ENCODE data around the gene MRPS23. TPM values are rescaled to one million over a fixed set of nuclear protein-coding genes. Genes with fewer than 3 reads are reported as not detected.

MRPS23 gene
- total and polyA plus RNA-seq, 12 donors, result 9.9 to 132 (median 75.5) TPM

- intact Hi-C loops (cut with DNase I), result no loop called here
- DNase-seq, result peak in 1 of 2 donors; percentile 47
- Histone ChIP-seq H3K9me3 (no peaks in the 10 kb centered on the region), H3K27ac (peak overlapping the region; percentile 31 to 81 (median 59)), H3K4me1 (peaks cover 18 to 55% (median 39%) of the 10 kb centered on the region in 9 donors), H3K4me3 (no peak overlapping the region), H3K27me3 (no peaks in the 10 kb centered on the region), H3K36me3 (peaks cover 0 to 76% (median 30%) of the 10 kb centered on the region in 9 donors)
- ATAC-seq, result peak; percentile 19 to 66 (median 36)
- WGBS, 2 donors, result 25 to 29% methylated on average over 9 of the region's 9 CpGs
- TF ChIP-seq CTCF (IDR thresholded peaks at IDR 0.05), result no peak
These were observed 32.0 kb upstream of the MRPS23 start for GRCh38 chr17:57881783-57882351.

GRCh38 chr17:57881143-57881542 is 31.3 kb upstream of the MRPS23 start:
- H3K9me3 ChIP-seq, result no peaks in the 10 kb centered on the region
- no peak overlapping the region for H3K4me3 ChIP-seq
- 32 to 58% methylated on average over 8 of the region's 8 CpGs for whole genome bisulfite sequencing, 2 donors
- peaks cover 18 to 62% (median 42%) of the 10 kb centered on the region in 9 donors for H3K4me1 ChIP-seq
- ATAC-seq (peak in 6 of 8 donors; percentile 30 to 68 (median 39)), DNase-seq (peak; percentile 10 to 37)
- peaks cover 0 to 80% (median 30%) of the 10 kb centered on the region in 9 donors for H3K36me3 ChIP-seq
- no peaks in the 10 kb centered on the region for H3K27me3 ChIP-seq
- intact Hi-C loops (cut with DNase I), result no loop called here
- H3K27ac ChIP-seq, result peak overlapping the region; percentile 31 to 81 (median 59)
- no peak for TF ChIP-seq CTCF (IDR thresholded peaks at IDR 0.05)

GRCh38 chr17:57880086-57880456 is 30.2 kb upstream of the MRPS23 start:
- no peak for ATAC-seq

GRCh38 chr17:57879437-57880085 is 29.7 kb upstream of the MRPS23 start:
- Histone ChIP-seq H3K9me3 (no peaks in the 10 kb centered on the region), H3K27me3 (no peaks in the 10 kb centered on the region), H3K36me3 (peaks cover 0 to 67% (median 21%) of the 10 kb centered on the region in 9 donors), H3K4me3 (no peak overlapping the region), H3K27ac (peak overlapping the region in 6 of 10 donors; percentile 12 to 81 (median 36)), H3K4me1 (peaks cover 34 to 78% (median 58%) of the 10 kb centered on the region in 9 donors)
- DNase-seq, result no peak
- ATAC-seq, result no peak
- 75 to 82% methylated on average over 12 of the region's 12 CpGs for WGBS, 2 donors
- TF ChIP-seq CTCF (IDR thresholded peaks at IDR 0.05), result no peak
- intact Hi-C loops (cut with DNase I), result loop anchor here in 1 of 10 donors (5.0 kb wide), 1 partner anchor 118 kb away; no protein-coding TSS in a partner anchor

More at GRCh38 chr17:57880086-57880456, 30.2 kb upstream of the MRPS23 start:
- peaks cover 29 to 73% (median 53%) of the 10 kb centered on the region in 9 donors for H3K4me1 ChIP-seq
- no peak for TF ChIP-seq CTCF (IDR thresholded peaks at IDR 0.05)
- intact Hi-C loops (cut with DNase I), result no loop called here
- DNase-seq, result no peak
- no peaks in the 10 kb centered on the region for H3K27me3 ChIP-seq
- 90 to 94% methylated on average over 8 of the region's 8 CpGs for WGBS, 2 donors
- H3K4me3 ChIP-seq, result no peak overlapping the region
- no peaks in the 10 kb centered on the region for H3K9me3 ChIP-seq
- peaks cover 0 to 72% (median 26%) of the 10 kb centered on the region in 9 donors for H3K36me3 ChIP-seq
- peak overlapping the region in 3 of 10 donors; percentile 57 to 81 (median 61) for H3K27ac ChIP-seq

All from heart right ventricle (tissue), 16 donors.